Measurements from ENCODE around the gene RFC4.
"Not testable (repeated sequence)": the region's sequence is repeated elsewhere in the genome, so short reads cannot be mapped to it uniquely, and the experiment has no call there.

The RFC4 gene

GRCh38 chr3:186852994-186853393, 46.7 kb upstream of the RFC4 start:
- TF ChIP-seq ZNF8 (CRISPR knock-in tag; IDR thresholded peaks at IDR 0.05) (no peak), ZNF565 (CRISPR knock-in tag; conservative IDR thresholded peaks at IDR 0.05; ENCODE audit: low read depth) (no peak), CSRNP3 (CRISPR knock-in tag; IDR thresholded peaks at IDR 0.05) (no peak), ZFP30 (CRISPR knock-in tag; IDR thresholded peaks at IDR 0.05) (no peak), PPARA (CRISPR knock-in tag; IDR thresholded peaks at IDR 0.05; ENCODE audit: borderline replicate concordance) (no peak), TOX (CRISPR knock-in tag; IDR thresholded peaks at IDR 0.05; ENCODE audit: borderline replicate concordance) (no peak), RARB (CRISPR knock-in tag; IDR thresholded peaks at IDR 0.05) (no peak)
- ATAC-seq: no peak

- not testable (repeated sequence) for ATAC-seq
Observed at GRCh38 chr3:186851835-186852234, 45.6 kb upstream of the RFC4 start.

DNA sequence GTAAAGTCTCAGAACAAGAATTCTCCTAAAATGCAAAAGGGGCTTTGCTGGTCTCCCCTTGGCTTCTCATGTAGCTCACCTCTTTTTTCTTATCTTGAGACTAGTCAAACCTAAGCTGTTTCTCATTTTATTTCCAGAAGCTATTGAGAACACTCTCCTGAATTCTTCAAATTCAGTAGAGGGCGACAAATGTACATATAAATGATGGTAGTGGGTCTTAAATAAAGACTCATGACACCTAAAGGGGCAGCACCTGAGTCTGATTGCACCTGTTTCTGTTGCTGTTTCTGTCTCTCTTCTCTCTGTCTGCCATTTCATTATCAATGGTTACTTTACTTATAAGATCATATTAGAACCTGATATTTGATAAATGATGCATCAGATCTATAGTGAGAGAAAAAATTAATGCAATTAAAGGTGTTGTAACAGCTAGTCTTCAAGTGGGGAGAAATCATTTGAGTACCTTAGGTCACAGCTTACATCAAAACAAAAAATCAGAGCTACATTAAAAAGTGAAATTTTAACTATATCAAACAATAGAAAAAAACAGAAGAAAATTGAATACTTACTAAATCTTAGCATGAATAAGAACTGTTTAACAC, 43.2 kb upstream of the RFC4 start:
- ATAC-seq: peak; percentile 82
- TF ChIP-seq, protein P1, sequence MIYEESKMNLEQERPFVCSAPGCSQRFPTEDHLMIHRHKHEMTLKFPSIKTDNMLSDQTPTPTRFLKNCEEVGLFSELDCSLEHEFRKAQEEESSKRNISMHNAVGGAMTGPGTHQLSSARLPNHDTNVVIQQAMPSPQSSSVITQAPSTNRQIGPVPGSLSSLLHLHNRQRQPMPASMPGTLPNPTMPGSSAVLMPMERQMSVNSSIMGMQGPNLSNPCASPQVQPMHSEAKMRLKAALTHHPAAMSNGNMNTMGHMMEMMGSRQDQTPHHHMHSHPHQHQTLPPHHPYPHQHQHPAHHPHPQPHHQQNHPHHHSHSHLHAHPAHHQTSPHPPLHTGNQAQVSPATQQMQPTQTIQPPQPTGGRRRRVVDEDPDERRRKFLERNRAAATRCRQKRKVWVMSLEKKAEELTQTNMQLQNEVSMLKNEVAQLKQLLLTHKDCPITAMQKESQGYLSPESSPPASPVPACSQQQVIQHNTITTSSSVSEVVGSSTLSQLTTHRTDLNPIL (CRISPR knock-in tag; IDR thresholded peaks at IDR 0.05; ENCODE audit: low read depth): no peak
- TF ChIP-seq PATZ1 (CRISPR knock-in tag; IDR thresholded peaks at IDR 0.05; ENCODE audit: borderline replicate concordance): no peak

DNA sequence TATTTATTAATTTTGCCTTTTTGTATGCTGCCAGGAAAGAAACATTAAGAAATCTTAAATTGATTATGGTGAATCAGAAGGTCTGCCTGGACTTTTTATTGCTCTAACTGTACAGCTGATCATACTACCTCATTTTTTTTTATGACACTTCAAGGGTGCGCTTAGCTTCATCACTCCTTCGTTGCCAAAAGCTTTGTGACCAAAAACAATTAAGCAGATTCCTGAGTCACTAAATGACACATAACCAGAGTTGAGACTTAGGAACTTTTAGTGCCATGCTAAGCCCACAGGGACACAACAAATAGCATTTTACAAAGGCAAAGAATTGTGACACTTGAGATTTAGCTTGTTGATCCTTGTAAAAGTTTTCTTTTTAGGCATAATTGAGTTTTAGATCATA, 41.2 kb upstream of the RFC4 start:
- no peak for ATAC-seq
- TF ChIP-seq ISL1 (CRISPR knock-in tag; IDR thresholded peaks at IDR 0.05) (no peak), PPARA (CRISPR knock-in tag; IDR thresholded peaks at IDR 0.05; ENCODE audit: borderline replicate concordance) (no peak), TSHZ2 (CRISPR knock-in tag; IDR thresholded peaks at IDR 0.05) (no peak), ARNTL (CRISPR knock-in tag; IDR thresholded peaks at IDR 0.05; ENCODE audit: borderline replicate concordance, low read depth) (no peak), BACH2 (CRISPR knock-in tag; IDR thresholded peaks at IDR 0.05; ENCODE audit: borderline replicate concordance) (no peak), ZC3H10 (CRISPR knock-in tag; IDR thresholded peaks at IDR 0.05) (no peak), GLIS3 (CRISPR knock-in tag; IDR thresholded peaks at IDR 0.05) (no peak), ZNF565 (CRISPR knock-in tag; conservative IDR thresholded peaks at IDR 0.05; ENCODE audit: low read depth) (no peak)

- no peak for ATAC-seq
- TF ChIP-seq ZNF565 (CRISPR knock-in tag; conservative IDR thresholded peaks at IDR 0.05; ENCODE audit: low read depth) (no peak), TOX (CRISPR knock-in tag; IDR thresholded peaks at IDR 0.05; ENCODE audit: borderline replicate concordance) (no peak), ZNF8 (CRISPR knock-in tag; IDR thresholded peaks at IDR 0.05) (no peak), CSDC2 (CRISPR knock-in tag; IDR thresholded peaks at IDR 0.05) (no peak), BACH2 (CRISPR knock-in tag; IDR thresholded peaks at IDR 0.05; ENCODE audit: borderline replicate concordance) (no peak), CSRNP3 (CRISPR knock-in tag; IDR thresholded peaks at IDR 0.05) (no peak), ZFP3 (CRISPR knock-in tag; IDR thresholded peaks at IDR 0.05) (no peak), ZNF70 (CRISPR knock-in tag; IDR thresholded peaks at IDR 0.05) (no peak), SNAI2 (CRISPR knock-in tag; IDR thresholded peaks at IDR 0.05) (no peak), GLIS3 (CRISPR knock-in tag; IDR thresholded peaks at IDR 0.05) (no peak), ISL1 (CRISPR knock-in tag; IDR thresholded peaks at IDR 0.05) (no peak), TCF4 (CRISPR knock-in tag; IDR thresholded peaks at IDR 0.05; ENCODE audit: borderline replicate concordance) (no peak), ARNTL (CRISPR knock-in tag; IDR thresholded peaks at IDR 0.05; ENCODE audit: borderline replicate concordance, low read depth) (no peak), OSR1 (CRISPR knock-in tag; IDR thresholded peaks at IDR 0.05) (no peak), PPARA (CRISPR knock-in tag; IDR thresholded peaks at IDR 0.05; ENCODE audit: borderline replicate concordance) (no peak), ZFP30 (CRISPR knock-in tag; IDR thresholded peaks at IDR 0.05) (no peak), ESRRG (CRISPR knock-in tag; IDR thresholded peaks at IDR 0.05) (no peak)
- TF ChIP-seq, protein P1 (CRISPR knock-in tag; IDR thresholded peaks at IDR 0.05; ENCODE audit: low read depth): no peak
Observed at GRCh38 chr3:186845756-186846155, 39.5 kb upstream of the RFC4 start.
